ENCODE measurements around the gene SLC17A6. TPM values are rescaled to one million over a fixed set of nuclear protein-coding genes. Genes with fewer than 3 reads are reported as not detected.

The SLC17A6 gene
- total RNA-seq (2022; extraction: Qiagen RNA extraction) = not detected in 5 replicates

DNA sequence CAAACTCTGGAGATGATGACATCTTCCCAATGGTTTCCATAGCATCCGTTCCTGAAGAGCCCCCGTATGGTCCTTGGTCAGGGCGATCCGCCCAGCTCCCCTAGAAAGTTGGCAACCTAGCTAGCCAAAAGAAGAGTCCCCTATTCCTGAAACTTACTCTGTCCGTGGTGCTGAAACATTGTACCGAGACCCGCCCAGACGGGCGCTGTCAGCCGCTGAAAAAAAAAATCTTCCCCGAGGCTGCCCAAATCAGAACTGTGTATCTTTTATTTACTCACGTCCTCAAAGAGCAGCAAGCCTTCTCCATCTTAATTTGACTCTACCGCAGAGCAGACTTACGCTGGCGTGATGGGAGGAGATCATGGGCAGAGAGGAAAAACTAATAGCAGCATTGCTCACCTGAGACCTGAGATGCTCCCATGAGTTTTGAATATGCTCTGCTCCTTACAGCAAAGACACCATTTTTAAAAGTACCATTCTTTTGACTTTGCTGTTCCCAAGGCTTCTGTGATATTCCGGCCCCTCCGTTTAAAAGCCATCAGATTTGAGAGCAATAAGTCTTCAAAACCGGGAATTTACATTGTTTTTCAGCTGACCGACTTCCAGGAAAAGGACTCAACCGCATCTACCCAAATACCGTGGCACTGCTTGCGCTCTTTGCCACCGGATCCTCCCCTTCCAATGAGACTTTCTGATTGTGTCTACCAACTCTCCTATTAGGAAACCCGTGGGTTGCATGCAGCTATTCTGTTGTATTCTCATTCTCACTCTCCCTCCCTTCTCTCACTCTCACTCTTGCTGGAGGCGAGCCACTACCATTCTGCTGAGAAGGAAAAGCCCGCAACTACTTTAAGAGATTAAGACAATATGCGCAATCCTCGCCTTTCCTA lies at the start of gene SLC17A6:
TSS of gene SLC17A6 (plus strand) at position 786 of the 890 bp plus-strand sequence. CDS start 153 bp downstream, outside the sequence.

Other genes starting within 250 kb of the SLC17A6 start
- 1.3 to 1.9 TPM (median 1.5 TPM) in 5 replicates for gene ANO5, start 145.3 kb upstream of the SLC17A6 start, total RNA-seq (2022; extraction: Qiagen RNA extraction)